Tracheal epithelial cell (primary cell): ENCODE data around the gene BCL2L13. TPM values are rescaled to one million over a fixed set of nuclear protein-coding genes. Genes with fewer than 3 reads are reported as not detected.

Source experiments
- total RNA-seq: library from RNA; depleted of rRNA; stranded (reverse); fragments of >200 nt; gene quantifications from 2 replicates; pipeline ENCODE4 v1.2.1, GENCODE V29; 2014

The BCL2L13 gene, protein sequence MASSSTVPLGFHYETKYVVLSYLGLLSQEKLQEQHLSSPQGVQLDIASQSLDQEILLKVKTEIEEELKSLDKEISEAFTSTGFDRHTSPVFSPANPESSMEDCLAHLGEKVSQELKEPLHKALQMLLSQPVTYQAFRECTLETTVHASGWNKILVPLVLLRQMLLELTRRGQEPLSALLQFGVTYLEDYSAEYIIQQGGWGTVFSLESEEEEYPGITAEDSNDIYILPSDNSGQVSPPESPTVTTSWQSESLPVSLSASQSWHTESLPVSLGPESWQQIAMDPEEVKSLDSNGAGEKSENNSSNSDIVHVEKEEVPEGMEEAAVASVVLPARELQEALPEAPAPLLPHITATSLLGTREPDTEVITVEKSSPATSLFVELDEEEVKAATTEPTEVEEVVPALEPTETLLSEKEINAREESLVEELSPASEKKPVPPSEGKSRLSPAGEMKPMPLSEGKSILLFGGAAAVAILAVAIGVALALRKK
- 51.3 and 62.4 TPM in 2 replicates for total RNA-seq

GRCh38 chr22:17638432-17639246, at the start of gene BCL2L13:
Gene BCL2L13, plus strand, starts transcription at chr22:17638757. Its CDS starts 16,955 bp downstream, at chr22:17655712.

GRCh38 chr22:17628406-17629172, 10.0 kb upstream of the BCL2L13 start, which contains the start of gene ATP6V1E1:
Gene ATP6V1E1, minus strand, starts transcription at chr22:17628749. Its CDS starts 114 bp downstream, at chr22:17628635.

DNA sequence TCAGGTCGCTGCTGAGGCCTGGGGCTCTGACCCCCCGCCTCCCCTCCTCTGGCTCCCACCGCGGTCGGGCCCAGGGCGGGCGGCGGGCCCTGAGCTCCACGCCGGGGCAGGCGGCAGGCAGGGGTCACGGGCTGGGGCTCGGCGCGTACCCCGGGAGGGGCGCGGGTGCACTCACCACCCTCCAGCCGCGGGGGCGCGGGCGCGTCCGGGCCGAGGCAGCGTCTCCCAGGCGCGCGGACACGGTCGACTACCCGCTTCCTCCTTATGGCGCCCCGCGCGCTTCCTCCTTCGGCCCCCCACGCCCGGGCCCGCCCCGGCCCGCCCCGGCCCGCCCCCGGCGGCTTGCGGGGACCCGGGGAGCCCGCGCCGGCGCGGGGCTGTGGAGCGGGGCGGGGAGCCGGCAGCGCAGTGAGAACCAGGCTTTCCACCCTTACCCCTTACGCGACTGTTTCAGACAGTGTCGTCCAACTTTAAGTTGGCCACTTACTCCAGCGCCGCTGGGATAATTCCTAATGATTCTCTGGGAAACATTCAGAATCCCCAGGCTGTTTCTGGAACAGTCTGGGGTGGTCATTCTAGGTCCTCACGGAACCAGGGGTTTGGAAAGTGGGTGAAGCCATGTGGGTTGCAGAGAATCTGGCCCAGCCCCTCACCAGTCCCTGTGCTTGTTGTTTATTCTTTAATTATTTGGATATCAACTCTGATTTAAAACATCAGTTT, 135.8 kb downstream of the BCL2L13 start, which contains the start of gene BID:
Gene BID (minus strand): TSS at position 264 of the 720 bp plus-strand sequence. CDS start 24,353 bp downstream, outside the sequence.

Other genes starting within 250 kb of the BCL2L13 start
- gene SLC25A18, start 75.3 kb upstream of the BCL2L13 start, total RNA-seq: not detected in 2 replicates
- 130 and 166 TPM in 2 replicates for gene ATP6V1E1, start 10.0 kb upstream of the BCL2L13 start, total RNA-seq
- 23.9 and 58.1 TPM in 2 replicates for gene BID, start 135.7 kb downstream of the BCL2L13 start, total RNA-seq